Measurements from ENCODE around the gene PRKCQ.

Gene PRKCQ

GRCh38 chr10:6518791-6519429, 61.2 kb downstream of the PRKCQ start:
- Histone ChIP-seq H3K27ac (no peak overlapping the region), H3K4me3 (no peak overlapping the region)
- TF ChIP-seq CTCF (IDR thresholded peaks at IDR 0.05): no peak
- DNase-seq (ENCODE audit: low spot score): no peak

GRCh38 chr10:6516929-6517284, 63.2 kb downstream of the PRKCQ start:
- no peak overlapping the region for H3K27ac ChIP-seq
- no peak for DNase-seq (ENCODE audit: low spot score)
- no peak for TF ChIP-seq CTCF (IDR thresholded peaks at IDR 0.05)
- no peak overlapping the region for H3K4me3 ChIP-seq

GRCh38 chr10:6516281-6516928, 63.7 kb downstream of the PRKCQ start:
- no peak for DNase-seq (ENCODE audit: low spot score)
- H3K27ac ChIP-seq: no peak overlapping the region
- no peak overlapping the region for H3K4me3 ChIP-seq
- TF ChIP-seq CTCF (IDR thresholded peaks at IDR 0.05): no peak

GRCh38 chr10:6514844-6515780, 65.0 kb downstream of the PRKCQ start:
- TF ChIP-seq CTCF (IDR thresholded peaks at IDR 0.05): no peak
- Histone ChIP-seq H3K4me3 (no peak overlapping the region), H3K27ac (no peak overlapping the region)
- DNase-seq (ENCODE audit: low spot score): no peak

- TF ChIP-seq CTCF (IDR thresholded peaks at IDR 0.05): no peak
- H3K27ac ChIP-seq: no peak overlapping the region
- DNase-seq (ENCODE audit: low spot score): no peak
- no peak overlapping the region for H3K4me3 ChIP-seq
These were observed 65.9 kb downstream of the PRKCQ start for GRCh38 chr10:6514180-6514579.

- no peak overlapping the region for H3K4me3 ChIP-seq
- no peak for DNase-seq (ENCODE audit: low spot score)
- TF ChIP-seq CTCF (IDR thresholded peaks at IDR 0.05): no peak
- H3K27ac ChIP-seq: no peak overlapping the region
These were observed 66.6 kb downstream of the PRKCQ start for GRCh38 chr10:6513476-6513875.

Data from coronary artery (tissue), 2 donors.